ENCODE results near the gene GUCY1A1. TPM values are rescaled to one million over a fixed set of nuclear protein-coding genes. Genes with fewer than 3 reads are reported as not detected.

GUCY1A1 gene
- total and polyA plus RNA-seq, 7 donors = 1.5 to 16.4 (median 6.8) TPM

DNA sequence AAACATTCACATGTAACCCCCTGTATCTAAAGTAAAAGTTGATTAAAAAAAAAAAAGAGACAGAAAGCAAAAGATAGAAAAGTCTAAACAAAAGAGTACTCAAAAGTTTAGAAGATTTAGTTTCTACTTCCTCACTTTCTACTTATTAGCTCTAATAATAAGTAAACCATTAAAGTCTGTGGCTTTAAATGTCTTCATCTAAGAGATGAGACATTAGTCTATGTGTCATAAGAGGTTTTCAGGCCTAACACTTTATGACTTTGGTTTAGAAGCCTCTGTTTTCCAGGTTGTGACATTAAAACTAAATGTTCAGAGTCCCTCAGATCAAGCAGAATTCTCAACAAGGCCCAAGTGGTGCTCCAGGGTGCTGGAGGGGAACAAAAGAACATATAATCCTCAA, 42.2 kb upstream of the GUCY1A1 start:
- no peak overlapping the region for H3K4me3 ChIP-seq
- intact Hi-C loops (cut with DNase I) = no loop called here
- TF ChIP-seq CTCF (IDR thresholded peaks at IDR 0.05) = no peak
- no peaks in the 10 kb centered on the region for H3K9me3 ChIP-seq
- H3K27ac ChIP-seq = no peak overlapping the region
- DNase-seq = no peak
- no peaks in the 10 kb centered on the region for H3K27me3 ChIP-seq (ENCODE audit: insufficient read depth in 3 of 3, low read length in 2 of 3)
- no peaks in the 10 kb centered on the region for H3K4me1 ChIP-seq
- no peak for ATAC-seq
- no peaks in the 10 kb centered on the region for H3K36me3 ChIP-seq (ENCODE audit: insufficient read depth in 1 of 2, low read depth in 1 of 2)

DNA sequence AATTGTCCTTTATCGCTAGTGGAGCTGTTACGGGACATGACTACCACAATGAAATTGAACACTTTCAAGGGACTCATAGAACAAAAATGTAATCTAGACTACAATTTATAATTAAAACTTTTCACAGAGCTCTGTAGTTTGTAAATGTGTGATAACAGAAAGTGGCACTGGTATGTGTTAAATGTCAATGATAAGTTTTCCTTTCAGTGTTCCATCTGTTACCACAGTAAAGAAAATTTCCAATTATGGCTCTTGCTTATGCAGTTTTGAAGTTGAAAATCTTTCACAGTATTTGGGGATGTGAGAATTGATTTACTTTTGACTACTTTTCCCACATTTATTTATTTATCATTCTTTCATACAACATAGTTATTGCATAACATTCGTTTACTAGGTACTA, 40.1 kb upstream of the GUCY1A1 start:
- 93 to 94% (median 93%) methylated on average over 3 of the region's 3 CpGs for WGBS, 3 donors
- no peaks in the 10 kb centered on the region for H3K4me1 ChIP-seq
- intact Hi-C loops (cut with DNase I) = no loop called here
- no peaks in the 10 kb centered on the region for H3K27me3 ChIP-seq (ENCODE audit: insufficient read depth in 3 of 3, low read length in 2 of 3)
- TF ChIP-seq CTCF (IDR thresholded peaks at IDR 0.05) = no peak
- ATAC-seq = no peak
- H3K4me3 ChIP-seq = no peak overlapping the region
- H3K27ac ChIP-seq = no peak overlapping the region
- no peaks in the 10 kb centered on the region for H3K9me3 ChIP-seq
- no peak for DNase-seq
- H3K36me3 ChIP-seq (ENCODE audit: insufficient read depth in 1 of 2, low read depth in 1 of 2) = no peaks in the 10 kb centered on the region

DNA sequence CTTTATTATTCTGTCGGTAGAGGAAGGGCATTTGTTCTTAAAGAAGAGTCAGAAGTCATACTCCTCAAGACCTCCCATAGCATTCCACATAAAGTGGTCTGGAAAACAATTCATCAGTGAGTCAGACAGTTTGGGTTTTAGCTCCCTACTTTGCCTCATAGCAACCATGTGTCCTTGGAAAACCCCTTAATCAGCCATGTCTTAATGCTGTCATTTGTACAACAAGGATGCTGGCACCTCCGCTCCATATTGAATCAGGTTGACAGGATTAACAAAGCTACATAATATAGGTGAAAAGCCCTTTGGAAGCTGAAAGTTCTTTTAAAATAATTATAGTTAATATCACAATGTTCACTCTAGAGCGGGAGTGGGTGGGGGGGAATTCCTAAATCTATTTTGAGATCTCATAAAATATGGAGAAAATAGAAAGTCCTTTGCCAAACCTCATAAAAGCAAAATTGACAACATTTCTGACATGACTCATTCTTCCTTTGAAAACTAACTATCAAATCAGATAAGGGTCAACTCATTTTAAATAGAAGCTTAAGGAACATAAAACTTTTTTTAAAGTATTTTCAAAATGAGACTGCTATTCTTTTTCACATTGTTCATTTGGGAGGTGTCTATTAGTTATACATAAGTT, 37.3 kb upstream of the GUCY1A1 start:
- Histone ChIP-seq H3K36me3 (ENCODE audit: insufficient read depth in 1 of 2, low read depth in 1 of 2) (no peaks in the 10 kb centered on the region), H3K27me3 (ENCODE audit: insufficient read depth in 3 of 3, low read length in 2 of 3) (no peaks in the 10 kb centered on the region), H3K4me1 (no peaks in the 10 kb centered on the region), H3K4me3 (no peak overlapping the region), H3K27ac (no peak overlapping the region), H3K9me3 (no peaks in the 10 kb centered on the region)
- 60 to 65% (median 62%) methylated on average over 3 of the region's 3 CpGs for WGBS, 3 donors
- no peak for TF ChIP-seq CTCF (IDR thresholded peaks at IDR 0.05)
- DNase-seq (no peak), ATAC-seq (no peak)
- intact Hi-C loops (cut with DNase I) = no loop called here

GRCh38 chr4:155629956-155630355, 36.7 kb upstream of the GUCY1A1 start:
- 56 to 78% (median 59%) methylated on average over 1 of the region's 1 CpG for WGBS, 3 donors

More at GRCh38 chr4:155629956-155630355, 36.7 kb upstream of the GUCY1A1 start:
- Histone ChIP-seq H3K9me3 (no peaks in the 10 kb centered on the region), H3K27ac (no peak overlapping the region), H3K27me3 (ENCODE audit: insufficient read depth in 3 of 3, low read length in 2 of 3) (no peaks in the 10 kb centered on the region), H3K4me1 (no peaks in the 10 kb centered on the region), H3K4me3 (no peak overlapping the region), H3K36me3 (ENCODE audit: insufficient read depth in 1 of 2, low read depth in 1 of 2) (no peaks in the 10 kb centered on the region)
- intact Hi-C loops (cut with DNase I) = no loop called here
- TF ChIP-seq CTCF (IDR thresholded peaks at IDR 0.05) = no peak
- no peak for ATAC-seq
- DNase-seq = no peak
